PC-9 (cell line): ENCODE results near the gene MACC1. TPM values are rescaled to one million over a fixed set of nuclear protein-coding genes. Genes with fewer than 3 reads are reported as not detected.

Experiments
- BruUV-seq: library from RNA; stranded (reverse); fragments of 400-500 nt; replicated peaks from 2 replicates; lab custom pipeline; 2021; lab: Mats Ljungman, UMichigan
- CTCF ChIA-PET: fragments of 300-600 bp; sonication (Branson Sonifier 250); formaldehyde crosslinking; loops from one replicate; lab custom pipeline; 2022; ENCODE audit warnings: antibody characterized with exemption; lab: Charles Lee
- POLR2A ChIA-PET: fragments of 300-600 bp; sonication (Branson Sonifier 250); formaldehyde crosslinking; loops from one replicate; lab custom pipeline; 2022; ENCODE audit warnings: antibody characterized with exemption; ENCODE audit not compliant: unreplicated experiment; lab: Charles Lee
- DNase-seq, 2 experiments: peaks; one replicate each; pipeline versions ENCODE4 v3.0.0 to v3.0.0-alpha.2; 2015 to 2022; ENCODE audit warnings: mixed read lengths in 1 of 2
- H2AFZ ChIP-seq: fragments of 200-600 bp; sonication (generic); 2 replicates; pipeline ENCODE4 v1.8.1; 2017; ENCODE audit warnings: antibody characterized with exemption
- H3F3A ChIP-seq: fragments of 200-600 bp; sonication (generic); 2 replicates; pipeline ENCODE4 v1.8.1; 2017; ENCODE audit warnings: antibody characterized with exemption, mild to moderate bottlenecking, low read depth; ENCODE audit not compliant: insufficient read depth
- H3K27ac ChIP-seq: fragments of 200-600 bp; sonication (generic); 2 replicates; pipeline ENCODE4 v1.6.1; 2016; ENCODE audit warnings: mixed run types
- H3K27me3 ChIP-seq: fragments of 200-600 bp; sonication (generic); 2 replicates; pipeline ENCODE4 v1.6.1; 2016; ENCODE audit warnings: low read depth, mixed run types; ENCODE audit not compliant: insufficient read depth
- H3K36me3 ChIP-seq: fragments of 200-600 bp; sonication (generic); 2 replicates; pipeline ENCODE4 v1.6.1; 2016; ENCODE audit warnings: low read depth, mixed run types
- H3K4me1 ChIP-seq: fragments of 200-600 bp; sonication (generic); replicated peaks from 2 replicates; pipeline ENCODE4 v1.6.1; 2016; ENCODE audit warnings: mixed run types; ENCODE audit not compliant: insufficient read depth
- H3K4me2 ChIP-seq: fragments of 200-600 bp; sonication (generic); 2 replicates; pipeline ENCODE4 v1.6.1; 2017; ENCODE audit warnings: mixed run types
- H3K4me3 ChIP-seq: fragments of 200-600 bp; sonication (generic); 2 replicates; pipeline ENCODE4 v1.6.1; 2016; ENCODE audit warnings: mixed run types
- H3K79me2 ChIP-seq: fragments of 200-600 bp; sonication (generic); 2 replicates; pipeline ENCODE4 v1.6.1; 2017; ENCODE audit warnings: low read depth, mixed run types
- H3K9me2 ChIP-seq: fragments of 200-600 bp; sonication (generic); 2 replicates; pipeline ENCODE4 v1.8.1; 2017; ENCODE audit warnings: mild to moderate bottlenecking; ENCODE audit not compliant: insufficient read depth
- H3K9me3 ChIP-seq: fragments of 200-600 bp; sonication (generic); 2 replicates; pipeline ENCODE4 v1.8.1; 2016; ENCODE audit warnings: low read depth; ENCODE audit not compliant: insufficient read depth
- H4K20me1 ChIP-seq: fragments of 200-600 bp; sonication (generic); 2 replicates; pipeline ENCODE4 v1.8.1; 2017; ENCODE audit not compliant: insufficient read depth
- CTCF ChIP-seq: fragments of 200-600 bp; sonication (generic); conservative IDR thresholded peaks from 2 replicates; pipeline ENCODE4 v1.6.1; 2017; ENCODE audit warnings: mixed run types, antibody characterized with exemption, mild to moderate bottlenecking, moderate library complexity
- EZH2 ChIP-seq: fragments of 200-600 bp; sonication (generic); IDR thresholded peaks from 2 replicates; pipeline ENCODE4 v1.8.0; 2017; ENCODE audit warnings: antibody characterized with exemption, low read depth
- intact Hi-C: fragments of 100-400 bp; cut with micrococcal nuclease; formaldehyde crosslinking; loops from one replicate; pipeline ENCODE4 v1.10.0; 2022; ENCODE audit not compliant: unreplicated experiment
- total RNA-seq: library from RNA; stranded (reverse); gene quantifications from 2 replicates; pipeline ENCODE4 v1.2.3, GENCODE V29; 2021

The MACC1 gene
- total RNA-seq, 1 experiment from 2014 or later = 50.8 TPM

DNA sequence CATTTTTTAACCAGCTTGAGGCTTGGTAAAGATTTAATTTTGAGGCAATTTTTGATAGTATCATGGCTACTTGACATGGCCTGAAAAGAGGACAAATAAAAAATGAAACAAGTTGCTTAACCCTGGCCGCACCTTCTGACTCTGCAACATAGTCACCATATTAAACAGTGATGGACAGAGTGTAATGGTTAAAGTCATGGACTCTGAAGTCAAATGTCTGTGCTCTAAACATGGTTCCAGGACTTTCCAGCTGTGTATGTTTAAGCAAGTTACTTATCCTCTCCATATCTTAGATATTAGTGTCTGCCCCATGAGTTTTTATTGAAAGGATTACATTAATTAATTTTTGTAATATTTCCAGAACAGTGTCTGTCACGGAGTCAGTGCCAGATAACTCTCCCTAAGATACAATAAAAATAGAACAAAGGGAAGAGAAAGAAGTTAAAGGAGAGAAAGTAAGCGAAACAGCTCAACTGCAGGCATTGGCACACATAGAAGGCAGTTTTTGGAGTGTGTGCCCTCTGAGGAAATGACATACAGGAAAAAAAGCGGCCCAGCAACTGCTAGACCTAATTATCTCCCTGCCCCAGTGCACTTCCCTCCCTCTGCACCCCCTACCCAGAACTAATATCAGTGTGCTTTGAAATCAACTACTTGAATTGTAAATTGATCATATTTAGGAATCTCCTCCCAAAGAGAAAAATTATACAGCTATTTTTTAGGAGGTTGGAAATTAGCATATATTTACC, 65.3 kb downstream of the MACC1 start:
- Histone ChIP-seq H3K4me2 (no peak overlapping the region), H3F3A (no peaks in the 10 kb centered on the region), H3K9me3 (no peaks in the 10 kb centered on the region), H3K27me3 (no peaks in the 10 kb centered on the region), H3K9me2 (no peaks in the 10 kb centered on the region), H3K4me3 (no peak overlapping the region), H2AFZ (no peak overlapping the region), H4K20me1 (no peaks in the 10 kb centered on the region), H3K36me3 (peaks cover 45% of the 10 kb centered on the region), H3K27ac (0 out of 2 replicates have a peak overlapping the region, but pooled peaks have one; percentile 13), H3K4me1 (peaks cover 15% of the 10 kb centered on the region), H3K79me2 (no peaks in the 10 kb centered on the region)
- BruUV-seq = no TSS peak
- ChIA-PET POLR2A (interaction anchor here (0.6 kb wide), 2 partner anchors 108 to 139 kb away, joined by 3 to 5 read pairs; no protein-coding TSS in a partner anchor), CTCF (no interaction called here)
- TF ChIP-seq EZH2 (no peak), CTCF (no peak)
- intact Hi-C loops = loop anchor here (5.0 kb wide), 1 partner anchor 105 kb away; no protein-coding TSS in a partner anchor
- no peak for DNase-seq

DNA sequence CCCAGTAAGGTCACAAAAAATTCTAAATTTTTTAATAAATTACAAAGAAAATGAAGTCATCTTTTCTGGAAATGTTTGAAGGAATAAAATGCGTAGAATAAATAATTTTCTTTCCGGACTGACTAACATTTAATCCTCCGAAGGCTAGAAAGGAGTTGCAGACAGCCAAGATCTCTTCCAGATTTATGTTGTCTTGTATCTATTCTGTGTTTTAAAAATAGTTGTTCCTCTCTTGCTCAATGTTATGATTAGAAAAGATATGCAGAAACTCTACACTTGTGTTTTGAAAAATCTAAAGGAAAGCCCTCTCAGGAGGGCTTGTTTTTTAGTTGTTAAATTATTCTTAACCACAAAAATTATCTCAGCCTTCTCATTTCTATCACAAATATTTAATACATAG, 70.7 kb downstream of the MACC1 start:
- H3K27ac ChIP-seq = no peak overlapping the region
- no peaks in the 10 kb centered on the region for H3F3A ChIP-seq
- BruUV-seq = no TSS peak
- no peak for TF ChIP-seq CTCF
- no peak for TF ChIP-seq EZH2
- H4K20me1 ChIP-seq = no peaks in the 10 kb centered on the region
- H2AFZ ChIP-seq = no peak overlapping the region
- no peak overlapping the region for H3K4me3 ChIP-seq
- POLR2A ChIA-PET = no interaction called here
- H3K4me1 ChIP-seq = no peaks in the 10 kb centered on the region
- no peaks in the 10 kb centered on the region for H3K27me3 ChIP-seq
- H3K36me3 ChIP-seq = peaks cover 28% of the 10 kb centered on the region
- CTCF ChIA-PET = no interaction called here
- no peaks in the 10 kb centered on the region for H3K9me3 ChIP-seq
- H3K79me2 ChIP-seq = no peaks in the 10 kb centered on the region
- no peak overlapping the region for H3K4me2 ChIP-seq
- H3K9me2 ChIP-seq = no peaks in the 10 kb centered on the region
- no peak for DNase-seq
- intact Hi-C loops = no loop called here

DNA sequence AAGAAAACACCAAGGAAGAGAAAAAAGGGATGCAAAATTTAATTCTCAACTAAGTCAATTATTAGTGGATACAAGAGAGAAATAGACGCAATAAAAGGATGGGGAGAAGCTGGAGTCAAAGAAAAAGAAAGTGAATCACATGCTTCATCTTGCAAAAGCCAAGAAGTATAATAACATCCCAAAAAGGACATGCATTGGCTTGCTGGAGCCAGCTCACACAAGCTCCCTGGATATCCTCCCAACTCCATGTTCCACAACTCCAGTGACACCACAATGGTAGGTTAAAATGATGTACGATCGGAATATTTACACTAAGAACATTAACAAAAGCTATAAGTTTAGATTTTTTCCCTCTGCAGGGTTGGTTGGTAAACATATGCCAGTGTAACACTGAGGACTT, 72.4 kb downstream of the MACC1 start:
- no peak for TF ChIP-seq CTCF
- TF ChIP-seq EZH2 = no peak
- Histone ChIP-seq H3K4me1 (no peaks in the 10 kb centered on the region), H3F3A (no peaks in the 10 kb centered on the region), H3K36me3 (peaks cover 23% of the 10 kb centered on the region), H3K27me3 (no peaks in the 10 kb centered on the region), H3K4me3 (no peak overlapping the region), H3K9me3 (no peaks in the 10 kb centered on the region), H3K27ac (no peak overlapping the region), H2AFZ (no peak overlapping the region), H3K9me2 (no peaks in the 10 kb centered on the region), H3K79me2 (no peaks in the 10 kb centered on the region), H3K4me2 (no peak overlapping the region), H4K20me1 (no peaks in the 10 kb centered on the region)
- intact Hi-C loops = no loop called here
- POLR2A ChIA-PET = no interaction called here
- no peak for DNase-seq
- CTCF ChIA-PET = interaction anchor here (0.6 kb wide), 1 partner anchor 104 kb away, joined by 3 read pairs; no protein-coding TSS in a partner anchor
- BruUV-seq = no TSS peak
